ENCODE results near the gene RPL13A.
A peak's percentile ranks its signal among the peaks of the same experiment; 100 is the strongest.

RPL13A gene

GRCh38 chr19:49486710-49487276 is 615 bp upstream of the RPL13A start:
- DNase-seq = no peak

GRCh38 chr19:49488046-49488862 is 846 bp downstream of the RPL13A start:
- DNase-seq = no peak

- DNase-seq = no peak
These were observed 1.6 kb downstream of the RPL13A start for GRCh38 chr19:49488863-49489537.

GRCh38 chr19:49489601-49490167 is 2.3 kb downstream of the RPL13A start:
- DNase-seq = no peak

- DNase-seq = no peak
These were observed 3.0 kb downstream of the RPL13A start for GRCh38 chr19:49490287-49491029.

- no peak for DNase-seq
These were observed 3.8 kb downstream of the RPL13A start for GRCh38 chr19:49491030-49491803.

- DNase-seq = no peak
These were observed 4.6 kb downstream of the RPL13A start for GRCh38 chr19:49491804-49492572.

- DNase-seq = peak in 1 of 2 experiments; percentile 32
These were observed 5.4 kb downstream of the RPL13A start for GRCh38 chr19:49492573-49493405.

- DNase-seq = no peak
These were observed 9.2 kb downstream of the RPL13A start for GRCh38 chr19:49496574-49497008.

- DNase-seq = peak in 1 of 2 experiments; percentile 30
These were observed 9.8 kb downstream of the RPL13A start for GRCh38 chr19:49497047-49497788.

- DNase-seq = no peak
These were observed 10.3 kb downstream of the RPL13A start for GRCh38 chr19:49497789-49498103.

- DNase-seq = no peak
These were observed 11.1 kb downstream of the RPL13A start for GRCh38 chr19:49498475-49498874.

- no peak for DNase-seq
These were observed 11.7 kb downstream of the RPL13A start for GRCh38 chr19:49499030-49499670.

- DNase-seq = peak in 1 of 2 experiments; percentile 37
These were observed 15.6 kb downstream of the RPL13A start for GRCh38 chr19:49502866-49503581.

- no peak for DNase-seq
These were observed 16.2 kb downstream of the RPL13A start for GRCh38 chr19:49503582-49503962.

GRCh38 chr19:49506575-49507105 is 19.2 kb downstream of the RPL13A start:
- DNase-seq = no peak

GRCh38 chr19:49507803-49508494 is 20.5 kb downstream of the RPL13A start:
- DNase-seq = no peak

Measured in SW 1271 (cell line).